HepG2 (cell line): Measurements from ENCODE around the gene R3HDM4. TPM values are rescaled to one million over a fixed set of nuclear protein-coding genes. Genes with fewer than 3 reads are reported as not detected.

ENCODE experiments used
- DMAP1 ChIP-seq: IDR thresholded peaks from 2 replicates; pipeline ENCODE4 v1.6.1; 2016
- HDAC2 ChIP-seq: sonication (generic); formaldehyde crosslinking; IDR thresholded peaks from 2 replicates; pipeline ENCODE4 v1.4.0; 2020; ENCODE audit warnings: missing genetic modification reagents
- NFE2 ChIP-seq: sonication (generic); formaldehyde crosslinking; IDR thresholded peaks from 2 replicates; pipeline ENCODE4 v1.4.0; 2020; ENCODE audit warnings: missing genetic modification reagents
- NR2C2 ChIP-seq: sonication (generic); formaldehyde crosslinking; IDR thresholded peaks from 2 replicates; pipeline ENCODE4 v1.4.0; 2020; ENCODE audit warnings: missing genetic modification reagents, mild to moderate bottlenecking, moderate library complexity, borderline replicate concordance
- PAWR ChIP-seq: sonication (generic); formaldehyde crosslinking; IDR thresholded peaks from 2 replicates; pipeline ENCODE4 v1.4.0; 2020; ENCODE audit warnings: missing genetic modification reagents, mild to moderate bottlenecking, borderline replicate concordance
- PCBP2 ChIP-seq: fragments of 200-400 bp; formaldehyde crosslinking; optimal IDR thresholded peaks from 2 replicates; pipeline ENCODE3; 2018; ENCODE audit warnings: low read length, low read depth; ENCODE audit not compliant: poor library complexity, severe bottlenecking
- TARDBP ChIP-seq: sonication (generic); formaldehyde crosslinking; IDR thresholded peaks from 2 replicates; pipeline ENCODE4 v1.8.0; 2022; ENCODE audit warnings: mild to moderate bottlenecking, missing genetic modification reagents
- TEAD3 ChIP-seq: optimal IDR thresholded peaks from 2 replicates; pipeline ENCODE3; 2016; ENCODE audit warnings: borderline replicate concordance
- ZNF460 ChIP-seq: sonication (generic); formaldehyde crosslinking; IDR thresholded peaks from 2 replicates; pipeline ENCODE4 v1.5.1; 2020; ENCODE audit warnings: missing genetic modification reagents, mild to moderate bottlenecking, borderline replicate concordance
- ZNF552 ChIP-seq: sonication (generic); formaldehyde crosslinking; IDR thresholded peaks from 2 replicates; pipeline ENCODE4 v1.9.0; 2022; ENCODE audit warnings: missing genetic modification reagents, mild to moderate bottlenecking, borderline replicate concordance
- ZNF747 ChIP-seq: sonication (generic); formaldehyde crosslinking; IDR thresholded peaks from 2 replicates; pipeline ENCODE4 v1.8.1; 2023; ENCODE audit warnings: missing genetic modification reagents, mild to moderate bottlenecking, borderline replicate concordance
- ZNF790 ChIP-seq: sonication (generic); formaldehyde crosslinking; IDR thresholded peaks from 2 replicates; pipeline ENCODE4 v1.8.0; 2022; ENCODE audit warnings: missing genetic modification reagents, mild to moderate bottlenecking, borderline replicate concordance
- ZSCAN21 ChIP-seq: sonication (generic); formaldehyde crosslinking; IDR thresholded peaks from 2 replicates; pipeline ENCODE4 v1.8.0; 2022; ENCODE audit warnings: mild to moderate bottlenecking, missing genetic modification reagents, moderate library complexity, borderline replicate concordance
- polyA plus RNA-seq, 8 experiments: library from polyadenylated mRNA; depleted of rRNA in 3 of 8; stranded (reverse) in 7 of 8; unstranded in 1 of 8; fragments of >200 nt; fragmentation: Illumina TruSeq in 4 of 8; extraction: Trizol in 4 of 8; gene quantifications; 2 replicates each; pipeline versions ENCODE4 v1.2.1 to v1.2.3, GENCODE V29; 2011 to 2016; ENCODE audit warnings: low read depth in 4 of 8, missing spikeins in 1 of 8, mixed read lengths in 1 of 8; ENCODE audit not compliant: insufficient read depth in 1 of 8
- total RNA-seq, 5 experiments: library from RNA; depleted of rRNA; stranded (reverse); fragments of >200 nt; fragmentation: Illumina TruSeq; extraction: Trizol; gene quantifications; 2 replicates each; pipeline ENCODE4 v1.2.3, GENCODE V29; 2016; ENCODE audit warnings: low read depth in 1 of 5
- TF ChIP-seq, protein P1 (sequence below): sonication (generic); formaldehyde crosslinking; IDR thresholded peaks from 2 replicates; pipeline ENCODE4 v1.4.0; 2020; ENCODE audit warnings: missing genetic modification reagents
- TF ChIP-seq, protein P2 (sequence below): sonication (generic); formaldehyde crosslinking; IDR thresholded peaks from 2 replicates; pipeline ENCODE4 v1.4.0; 2020; ENCODE audit warnings: missing genetic modification reagents
- TF ChIP-seq, protein P3 (sequence below): sonication (generic); formaldehyde crosslinking; IDR thresholded peaks from 2 replicates; pipeline ENCODE4 v1.9.0; 2022; ENCODE audit warnings: missing genetic modification reagents, mild to moderate bottlenecking, borderline replicate concordance
- TF ChIP-seq, protein P4 (sequence below): sonication (generic); formaldehyde crosslinking; IDR thresholded peaks from 2 replicates; pipeline ENCODE4 v1.4.0; 2020; ENCODE audit warnings: missing genetic modification reagents, borderline replicate concordance
- TF ChIP-seq, protein P5 (sequence below): sonication (generic); formaldehyde crosslinking; IDR thresholded peaks from 2 replicates; pipeline ENCODE4 v1.4.0; 2020; ENCODE audit warnings: missing genetic modification reagents, borderline replicate concordance

Gene R3HDM4
- total and polyA plus RNA-seq, 2 of the 13 experiments (the other 11 are each of a cell fraction or from before 2014, with no cell fraction given), result 26.2 to 26.9 TPM

DNA sequence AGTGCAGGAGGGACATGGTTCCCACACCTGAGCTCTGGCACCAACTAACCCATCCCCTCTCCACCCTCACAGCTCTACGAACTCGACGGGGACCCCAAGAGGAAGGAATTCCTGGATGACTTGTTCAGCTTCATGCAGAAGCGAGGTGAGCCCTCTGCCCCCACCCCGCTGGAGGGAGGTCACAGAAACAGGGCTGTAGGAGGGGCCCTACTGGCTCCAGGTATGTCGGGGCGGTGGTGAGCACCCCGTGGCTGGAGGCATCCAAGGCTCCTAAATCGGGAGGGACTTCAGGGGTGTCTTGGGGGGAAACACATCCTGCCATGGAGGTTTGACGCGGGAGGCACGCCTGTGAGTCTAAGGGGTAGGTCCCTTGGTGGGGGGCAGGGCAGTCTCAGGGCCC lies 47.0 kb upstream of the R3HDM4 start (continued):
- TF ChIP-seq, protein P1, sequence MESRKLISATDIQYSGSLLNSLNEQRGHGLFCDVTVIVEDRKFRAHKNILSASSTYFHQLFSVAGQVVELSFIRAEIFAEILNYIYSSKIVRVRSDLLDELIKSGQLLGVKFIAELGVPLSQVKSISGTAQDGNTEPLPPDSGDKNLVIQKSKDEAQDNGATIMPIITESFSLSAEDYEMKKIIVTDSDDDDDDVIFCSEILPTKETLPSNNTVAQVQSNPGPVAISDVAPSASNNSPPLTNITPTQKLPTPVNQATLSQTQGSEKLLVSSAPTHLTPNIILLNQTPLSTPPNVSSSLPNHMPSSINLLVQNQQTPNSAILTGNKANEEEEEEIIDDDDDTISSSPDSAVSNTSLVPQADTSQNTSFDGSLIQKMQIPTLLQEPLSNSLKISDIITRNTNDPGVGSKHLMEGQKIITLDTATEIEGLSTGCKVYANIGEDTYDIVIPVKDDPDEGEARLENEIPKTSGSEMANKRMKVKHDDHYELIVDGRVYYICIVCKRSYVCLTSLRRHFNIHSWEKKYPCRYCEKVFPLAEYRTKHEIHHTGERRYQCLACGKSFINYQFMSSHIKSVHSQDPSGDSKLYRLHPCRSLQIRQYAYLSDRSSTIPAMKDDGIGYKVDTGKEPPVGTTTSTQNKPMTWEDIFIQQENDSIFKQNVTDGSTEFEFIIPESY (CRISPR knock-in tag), result peak; percentile 73; the same call in 1 of the 2 replicates
- TF ChIP-seq ZSCAN21 (CRISPR knock-in tag), result no peak
- TF ChIP-seq NR2C2 (CRISPR knock-in tag), result 0 out of 2 replicates have a peak, but pooled peaks have one; percentile 29
- peak; percentile 100 for TF ChIP-seq TEAD3 (CRISPR knock-in tag)
- TF ChIP-seq ZNF460 (CRISPR knock-in tag), result no peak
- TF ChIP-seq, protein P2, sequence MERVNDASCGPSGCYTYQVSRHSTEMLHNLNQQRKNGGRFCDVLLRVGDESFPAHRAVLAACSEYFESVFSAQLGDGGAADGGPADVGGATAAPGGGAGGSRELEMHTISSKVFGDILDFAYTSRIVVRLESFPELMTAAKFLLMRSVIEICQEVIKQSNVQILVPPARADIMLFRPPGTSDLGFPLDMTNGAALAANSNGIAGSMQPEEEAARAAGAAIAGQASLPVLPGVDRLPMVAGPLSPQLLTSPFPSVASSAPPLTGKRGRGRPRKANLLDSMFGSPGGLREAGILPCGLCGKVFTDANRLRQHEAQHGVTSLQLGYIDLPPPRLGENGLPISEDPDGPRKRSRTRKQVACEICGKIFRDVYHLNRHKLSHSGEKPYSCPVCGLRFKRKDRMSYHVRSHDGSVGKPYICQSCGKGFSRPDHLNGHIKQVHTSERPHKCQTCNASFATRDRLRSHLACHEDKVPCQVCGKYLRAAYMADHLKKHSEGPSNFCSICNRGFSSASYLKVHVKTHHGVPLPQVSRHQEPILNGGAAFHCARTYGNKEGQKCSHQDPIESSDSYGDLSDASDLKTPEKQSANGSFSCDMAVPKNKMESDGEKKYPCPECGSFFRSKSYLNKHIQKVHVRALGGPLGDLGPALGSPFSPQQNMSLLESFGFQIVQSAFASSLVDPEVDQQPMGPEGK (CRISPR knock-in tag), result peak; percentile 85
- TF ChIP-seq, protein P3, sequence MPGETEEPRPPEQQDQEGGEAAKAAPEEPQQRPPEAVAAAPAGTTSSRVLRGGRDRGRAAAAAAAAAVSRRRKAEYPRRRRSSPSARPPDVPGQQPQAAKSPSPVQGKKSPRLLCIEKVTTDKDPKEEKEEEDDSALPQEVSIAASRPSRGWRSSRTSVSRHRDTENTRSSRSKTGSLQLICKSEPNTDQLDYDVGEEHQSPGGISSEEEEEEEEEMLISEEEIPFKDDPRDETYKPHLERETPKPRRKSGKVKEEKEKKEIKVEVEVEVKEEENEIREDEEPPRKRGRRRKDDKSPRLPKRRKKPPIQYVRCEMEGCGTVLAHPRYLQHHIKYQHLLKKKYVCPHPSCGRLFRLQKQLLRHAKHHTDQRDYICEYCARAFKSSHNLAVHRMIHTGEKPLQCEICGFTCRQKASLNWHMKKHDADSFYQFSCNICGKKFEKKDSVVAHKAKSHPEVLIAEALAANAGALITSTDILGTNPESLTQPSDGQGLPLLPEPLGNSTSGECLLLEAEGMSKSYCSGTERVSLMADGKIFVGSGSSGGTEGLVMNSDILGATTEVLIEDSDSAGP (CRISPR knock-in tag), result no peak
- no peak for TF ChIP-seq PCBP2
- TF ChIP-seq TARDBP (CRISPR knock-in tag), result peak; percentile 50; the same call in 1 of the 2 replicates
- no peak for TF ChIP-seq ZNF747 (CRISPR knock-in tag)
- TF ChIP-seq, protein P4, sequence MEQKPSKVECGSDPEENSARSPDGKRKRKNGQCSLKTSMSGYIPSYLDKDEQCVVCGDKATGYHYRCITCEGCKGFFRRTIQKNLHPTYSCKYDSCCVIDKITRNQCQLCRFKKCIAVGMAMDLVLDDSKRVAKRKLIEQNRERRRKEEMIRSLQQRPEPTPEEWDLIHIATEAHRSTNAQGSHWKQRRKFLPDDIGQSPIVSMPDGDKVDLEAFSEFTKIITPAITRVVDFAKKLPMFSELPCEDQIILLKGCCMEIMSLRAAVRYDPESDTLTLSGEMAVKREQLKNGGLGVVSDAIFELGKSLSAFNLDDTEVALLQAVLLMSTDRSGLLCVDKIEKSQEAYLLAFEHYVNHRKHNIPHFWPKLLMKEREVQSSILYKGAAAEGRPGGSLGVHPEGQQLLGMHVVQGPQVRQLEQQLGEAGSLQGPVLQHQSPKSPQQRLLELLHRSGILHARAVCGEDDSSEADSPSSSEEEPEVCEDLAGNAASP (CRISPR knock-in tag), result no peak
- no peak for TF ChIP-seq PAWR
- peak; percentile 17; the same call in 1 of the 2 replicates for TF ChIP-seq HDAC2 (CRISPR knock-in tag)
- no peak for TF ChIP-seq DMAP1 (CRISPR knock-in tag)
- TF ChIP-seq ZNF790 (CRISPR knock-in tag), result no peak
- TF ChIP-seq, protein P5, sequence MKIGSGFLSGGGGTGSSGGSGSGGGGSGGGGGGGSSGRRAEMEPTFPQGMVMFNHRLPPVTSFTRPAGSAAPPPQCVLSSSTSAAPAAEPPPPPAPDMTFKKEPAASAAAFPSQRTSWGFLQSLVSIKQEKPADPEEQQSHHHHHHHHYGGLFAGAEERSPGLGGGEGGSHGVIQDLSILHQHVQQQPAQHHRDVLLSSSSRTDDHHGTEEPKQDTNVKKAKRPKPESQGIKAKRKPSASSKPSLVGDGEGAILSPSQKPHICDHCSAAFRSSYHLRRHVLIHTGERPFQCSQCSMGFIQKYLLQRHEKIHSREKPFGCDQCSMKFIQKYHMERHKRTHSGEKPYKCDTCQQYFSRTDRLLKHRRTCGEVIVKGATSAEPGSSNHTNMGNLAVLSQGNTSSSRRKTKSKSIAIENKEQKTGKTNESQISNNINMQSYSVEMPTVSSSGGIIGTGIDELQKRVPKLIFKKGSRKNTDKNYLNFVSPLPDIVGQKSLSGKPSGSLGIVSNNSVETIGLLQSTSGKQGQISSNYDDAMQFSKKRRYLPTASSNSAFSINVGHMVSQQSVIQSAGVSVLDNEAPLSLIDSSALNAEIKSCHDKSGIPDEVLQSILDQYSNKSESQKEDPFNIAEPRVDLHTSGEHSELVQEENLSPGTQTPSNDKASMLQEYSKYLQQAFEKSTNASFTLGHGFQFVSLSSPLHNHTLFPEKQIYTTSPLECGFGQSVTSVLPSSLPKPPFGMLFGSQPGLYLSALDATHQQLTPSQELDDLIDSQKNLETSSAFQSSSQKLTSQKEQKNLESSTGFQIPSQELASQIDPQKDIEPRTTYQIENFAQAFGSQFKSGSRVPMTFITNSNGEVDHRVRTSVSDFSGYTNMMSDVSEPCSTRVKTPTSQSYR, result peak; percentile 14; the same call in 1 of the 2 replicates
- no peak for TF ChIP-seq NFE2 (CRISPR knock-in tag)
- TF ChIP-seq ZNF552, result 0 out of 2 replicates have a peak, but pooled peaks have one; percentile 7
